NCI-H82 treated with DMSO at 0.1 percent for 48 hours (cell line): ENCODE measurements around the gene TLX3.
"Not testable (repeated sequence)": the region's sequence is repeated elsewhere in the genome, so short reads cannot be mapped to it uniquely, and the experiment has no call there.

Experiments used
- DNase-seq: peaks from one replicate; lab custom pipeline; 2025; ENCODE audit not compliant: unreplicated experiment; lab: John Stamatoyannopoulos, UW

Gene TLX3

DNA sequence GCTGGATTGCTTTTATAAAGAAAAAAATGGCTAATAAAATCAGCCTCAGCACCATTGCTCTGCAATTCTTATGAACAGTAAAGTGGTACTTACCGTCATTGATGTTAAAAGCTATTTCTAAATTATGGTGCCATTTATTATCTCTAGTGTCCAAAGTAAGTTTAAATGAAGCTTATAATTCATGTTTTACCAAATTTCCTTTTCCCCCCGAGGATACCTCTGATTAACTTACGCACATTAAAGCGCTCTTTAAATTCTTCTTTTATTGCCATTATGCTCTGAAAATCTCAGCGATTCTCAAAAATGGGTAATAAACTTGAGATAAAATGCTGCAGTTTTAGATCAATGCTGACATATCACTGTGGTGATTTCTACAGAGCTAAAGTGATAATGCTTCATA is 13.5 kb downstream of the TLX3 start:
- DNase-seq: no peak

DNA sequence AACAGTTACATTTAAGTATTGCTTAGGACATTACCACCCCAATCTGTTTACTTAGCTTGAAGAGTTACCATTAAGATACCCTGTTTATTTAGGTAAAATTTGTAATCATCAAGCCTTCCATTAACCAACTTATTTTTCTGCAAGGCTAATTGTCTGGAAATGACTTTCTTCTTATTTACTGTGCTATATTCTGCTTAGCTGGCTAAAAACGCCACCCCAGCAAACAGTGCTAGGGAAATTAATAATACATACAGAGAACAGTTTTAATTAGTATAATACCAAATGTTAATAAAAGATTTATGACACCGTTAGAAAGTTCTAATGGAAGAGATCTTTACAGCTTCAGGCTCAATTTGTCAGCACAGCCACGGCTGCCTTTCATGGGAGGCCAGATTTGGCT is 14.0 kb downstream of the TLX3 start:
- DNase-seq: no peak

DNA sequence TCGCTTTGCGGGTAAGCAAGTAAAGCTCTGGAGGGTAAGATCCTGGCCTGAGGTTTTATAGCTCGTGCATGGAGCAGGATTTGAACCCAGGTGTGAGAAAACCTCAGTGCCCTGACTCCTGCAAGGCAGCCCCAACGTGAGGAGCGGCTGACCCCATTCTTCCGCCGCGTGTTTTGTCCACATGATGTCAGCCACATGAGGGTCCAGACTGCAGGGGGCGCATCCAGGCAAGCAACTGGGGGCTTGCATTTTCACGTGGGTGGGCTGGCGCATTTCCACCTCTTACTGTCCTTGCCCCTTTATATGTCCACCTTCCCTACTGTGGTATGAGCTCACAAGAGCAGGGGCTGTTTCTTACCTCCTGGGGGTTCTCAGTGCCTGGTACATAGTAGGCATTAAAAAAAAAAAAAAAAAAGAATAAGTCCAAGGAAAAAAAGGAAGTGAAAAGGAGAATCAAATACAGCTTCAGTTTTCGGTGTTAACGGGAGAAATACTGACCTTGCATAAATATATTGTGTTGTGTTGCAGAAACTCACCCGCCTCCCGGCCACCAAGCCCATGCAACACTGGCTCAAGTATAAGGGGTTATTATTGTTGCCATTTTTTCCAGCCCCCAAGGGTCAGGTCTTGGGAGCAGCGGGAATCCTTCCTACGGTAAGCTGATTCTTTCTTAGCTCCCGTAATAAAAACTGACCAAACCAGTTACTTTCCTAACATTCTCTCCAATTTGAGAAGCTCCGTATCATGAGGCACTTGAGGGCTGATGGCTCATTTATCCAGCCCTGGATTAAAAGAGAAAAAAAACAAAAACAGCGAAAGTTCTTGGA is 15.0 kb downstream of the TLX3 start:
- DNase-seq: no peak

DNA sequence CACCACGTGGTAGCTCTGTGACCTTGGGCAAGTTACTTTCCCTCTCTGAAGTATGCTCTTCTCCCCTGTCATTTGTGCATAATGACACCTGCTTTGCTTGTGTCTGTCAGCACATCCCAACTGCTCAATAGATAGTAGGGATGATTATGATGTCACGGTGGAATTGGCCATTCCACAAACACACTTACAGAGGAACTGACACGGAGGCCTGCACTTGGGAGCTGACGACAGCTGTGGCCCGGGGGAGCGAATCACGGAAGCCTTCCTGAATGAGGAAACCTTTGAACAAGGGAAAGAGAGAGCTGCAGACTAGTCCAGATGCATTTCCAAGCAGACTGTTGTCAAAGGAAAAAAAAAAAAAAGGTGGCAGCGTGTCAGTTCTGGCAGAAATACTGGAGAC is 21.0 kb downstream of the TLX3 start:
- DNase-seq: no peak

DNA sequence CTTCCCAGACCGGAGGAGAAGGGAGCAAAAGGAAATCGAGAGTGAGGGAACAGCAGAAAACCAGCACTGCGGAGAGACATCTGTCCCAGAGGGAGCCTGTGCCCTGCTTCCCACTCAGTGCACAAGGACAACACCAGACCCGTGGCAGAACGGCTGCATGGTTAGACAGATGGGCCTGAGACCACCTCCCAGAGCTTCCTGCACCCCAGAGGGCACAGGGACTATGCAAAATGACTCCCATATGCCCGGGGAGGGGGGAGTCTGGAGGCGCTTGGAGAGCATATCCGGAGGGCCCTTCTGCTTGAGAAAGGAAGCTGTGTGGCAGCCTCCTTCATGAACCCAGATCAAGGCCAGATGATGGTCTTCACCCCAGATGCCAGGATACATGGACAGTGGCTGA is 26.6 kb downstream of the TLX3 start:
- DNase-seq: no peak

DNA sequence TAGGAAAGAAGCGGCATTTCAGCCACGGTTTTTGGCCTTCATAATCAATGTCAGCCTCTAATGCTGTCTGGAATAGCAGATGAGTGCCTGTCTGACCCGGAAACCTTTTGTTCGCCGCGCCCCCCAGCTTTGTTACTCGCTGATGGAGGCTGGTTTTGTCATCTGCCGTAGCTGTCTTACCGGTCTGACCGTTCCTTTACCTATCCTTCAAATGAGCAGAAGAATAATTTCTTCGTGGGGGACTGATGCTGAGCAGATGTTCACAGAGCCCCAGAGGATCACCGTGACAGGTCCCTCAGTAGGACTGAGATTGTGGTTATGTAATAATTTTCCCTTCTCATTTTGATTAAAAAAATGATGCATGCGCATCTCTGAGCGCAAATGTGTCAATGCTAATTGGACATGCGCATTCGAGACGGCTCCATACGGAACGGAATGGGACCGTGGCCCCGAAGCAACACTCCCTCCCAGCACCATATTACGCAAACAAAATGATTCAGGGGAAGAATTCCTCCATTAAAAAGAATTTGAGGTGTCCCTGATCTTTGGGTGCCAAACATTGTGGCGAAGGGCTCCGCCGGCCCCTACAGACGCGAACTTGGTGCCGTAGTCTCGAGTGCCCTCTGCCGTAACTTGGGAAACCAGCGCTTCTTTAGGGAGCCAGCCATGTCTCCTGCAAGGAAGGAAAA is 27.6 kb downstream of the TLX3 start:
- no peak for DNase-seq

DNA sequence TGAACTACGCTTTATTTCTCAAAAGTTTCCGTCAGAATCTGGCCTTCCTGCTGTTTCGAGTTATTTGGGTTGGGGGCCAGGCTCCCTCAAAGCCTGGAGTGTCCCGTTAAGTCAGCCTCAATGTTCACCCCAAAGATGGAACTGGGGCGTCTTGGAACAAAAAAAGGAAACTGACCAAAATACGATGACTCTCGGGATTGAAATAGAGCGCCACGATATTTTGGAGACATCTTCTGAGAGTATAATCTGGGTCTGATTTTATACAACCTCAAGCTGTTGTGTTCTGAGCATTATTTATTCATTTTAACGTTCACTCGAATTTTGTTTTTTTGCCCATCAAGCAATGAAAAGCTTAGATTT is 28.1 kb downstream of the TLX3 start:
- DNase-seq: no peak

DNA sequence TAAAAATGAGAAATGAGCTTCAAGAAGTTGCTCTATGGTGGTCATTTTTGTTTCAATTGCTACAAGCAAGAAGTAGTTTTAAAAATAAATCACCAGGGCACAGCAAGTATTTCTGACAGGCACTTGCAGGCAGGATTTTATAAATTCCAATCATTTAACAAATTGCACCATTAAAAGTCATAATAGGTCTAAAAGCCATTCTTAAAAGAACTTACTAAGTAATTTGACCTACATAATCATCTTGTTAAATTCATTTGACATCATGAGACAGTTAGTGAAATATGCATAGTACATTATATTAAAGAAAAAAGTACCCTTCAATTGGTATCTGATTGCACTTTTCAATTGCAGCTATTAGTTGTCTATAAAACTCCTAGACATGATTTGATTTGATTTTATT is 31.0 kb downstream of the TLX3 start:
- DNase-seq: no peak

DNA sequence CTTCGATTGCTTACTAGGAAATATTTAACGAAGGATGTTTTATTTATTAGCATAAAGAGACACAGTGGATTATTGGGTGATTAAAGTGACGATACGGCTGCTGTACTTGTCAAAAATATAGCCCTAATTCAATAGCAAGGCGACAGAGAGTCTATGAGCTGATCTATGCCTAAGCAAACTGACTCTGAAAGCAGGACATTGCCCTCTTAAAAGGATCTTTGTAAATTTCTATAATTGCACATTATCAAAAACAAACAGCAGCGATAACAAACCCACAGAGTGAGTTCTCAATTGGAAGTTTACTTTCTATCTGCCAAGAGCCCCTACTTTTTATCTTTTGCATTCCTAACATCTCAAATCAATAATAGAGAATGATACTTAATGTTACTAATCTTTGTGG is 31.4 kb downstream of the TLX3 start:
- no peak for DNase-seq

DNA sequence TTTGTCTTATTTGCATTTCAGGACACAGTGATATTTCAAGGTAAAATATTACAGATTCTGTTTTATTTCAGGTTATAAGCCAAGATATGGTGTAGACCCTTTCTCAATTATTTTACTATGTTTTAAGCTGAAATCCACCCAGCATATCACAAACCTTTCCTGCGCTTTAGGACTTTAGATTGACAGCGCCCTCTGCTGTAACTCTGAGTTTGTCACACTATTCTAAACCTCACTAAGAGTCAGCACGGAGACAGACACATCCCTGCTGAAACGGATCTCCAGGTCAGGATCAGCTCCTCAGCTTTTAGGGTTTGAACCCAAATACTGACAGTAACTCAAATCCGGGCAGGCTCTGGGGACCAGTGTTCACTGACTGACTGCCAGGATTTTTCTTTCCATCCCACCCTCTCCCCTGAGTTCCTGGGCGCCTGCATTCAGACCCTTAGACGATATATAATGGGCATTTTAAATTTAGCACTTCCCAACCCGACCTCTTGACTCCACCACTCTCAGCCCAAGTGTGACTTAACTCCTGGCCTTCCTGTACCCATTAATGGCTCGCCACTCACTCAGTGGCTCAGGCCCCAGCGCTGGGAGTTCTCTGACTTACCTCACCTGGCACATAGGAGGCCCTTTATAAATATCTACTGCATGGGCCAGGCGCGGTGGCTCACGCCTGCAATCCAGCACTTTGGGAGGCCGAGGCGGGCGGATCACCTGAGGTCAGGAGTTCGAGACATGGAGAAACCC is 33.5 kb downstream of the TLX3 start:
- peak; percentile 38 for DNase-seq

DNA sequence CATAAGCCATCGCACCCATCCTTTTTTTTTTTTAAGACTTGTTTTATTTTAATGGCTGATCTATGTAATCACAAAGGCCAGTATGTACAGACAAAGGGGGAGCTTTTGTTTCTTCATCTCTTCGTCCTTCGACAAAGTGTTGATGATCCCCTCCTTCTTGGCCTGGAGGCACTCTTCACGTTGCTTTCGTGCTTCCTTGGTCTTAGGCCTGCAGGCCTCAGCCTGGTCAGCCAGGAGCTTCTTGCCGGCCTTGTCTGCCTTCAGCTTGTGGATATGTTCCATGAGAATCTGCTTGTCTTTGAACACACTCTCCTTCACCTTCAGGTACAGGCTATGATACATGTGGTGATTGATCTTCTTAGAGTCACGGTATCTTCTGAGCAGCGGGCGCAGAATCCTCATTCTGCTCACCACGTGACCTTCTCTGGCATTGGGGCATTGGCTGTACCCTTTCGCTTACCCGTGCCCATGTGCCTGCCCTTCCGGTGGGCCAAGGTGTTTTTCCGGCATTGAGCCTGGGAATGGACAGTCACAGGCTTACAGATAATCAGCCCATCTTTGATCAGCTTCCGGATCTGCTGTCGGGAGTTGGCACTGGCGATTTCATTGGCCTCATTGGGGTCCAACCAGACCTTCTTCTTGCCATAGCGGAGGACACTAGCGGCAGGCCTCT is 36.0 kb downstream of the TLX3 start:
- no peak for DNase-seq

DNA sequence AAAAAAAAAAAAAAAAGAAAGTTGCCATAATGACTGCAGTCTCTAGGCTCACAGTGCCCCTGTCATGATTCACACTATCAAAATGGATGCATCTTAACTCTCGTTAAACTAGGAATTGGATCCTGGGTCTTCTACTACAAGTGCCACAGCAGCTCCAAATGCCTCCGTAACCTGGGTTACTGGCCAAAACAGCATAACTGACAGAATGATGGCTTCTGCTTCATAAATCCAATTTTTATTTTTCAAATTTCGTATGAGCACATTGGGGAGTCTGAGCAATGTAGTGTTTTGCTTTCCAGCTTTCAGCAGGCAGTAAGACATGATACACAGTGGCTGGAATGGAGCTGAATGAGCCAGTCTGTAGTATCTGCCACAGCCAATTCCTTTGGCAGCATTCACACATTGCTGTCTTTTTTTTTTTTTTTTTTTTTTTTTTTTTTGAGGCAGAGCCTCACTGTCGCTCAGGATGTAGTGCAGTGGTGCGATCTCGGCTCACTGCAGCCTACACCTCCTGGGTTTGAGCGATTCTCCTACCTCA is 42.6 kb downstream of the TLX3 start:
- no peak for DNase-seq

DNA sequence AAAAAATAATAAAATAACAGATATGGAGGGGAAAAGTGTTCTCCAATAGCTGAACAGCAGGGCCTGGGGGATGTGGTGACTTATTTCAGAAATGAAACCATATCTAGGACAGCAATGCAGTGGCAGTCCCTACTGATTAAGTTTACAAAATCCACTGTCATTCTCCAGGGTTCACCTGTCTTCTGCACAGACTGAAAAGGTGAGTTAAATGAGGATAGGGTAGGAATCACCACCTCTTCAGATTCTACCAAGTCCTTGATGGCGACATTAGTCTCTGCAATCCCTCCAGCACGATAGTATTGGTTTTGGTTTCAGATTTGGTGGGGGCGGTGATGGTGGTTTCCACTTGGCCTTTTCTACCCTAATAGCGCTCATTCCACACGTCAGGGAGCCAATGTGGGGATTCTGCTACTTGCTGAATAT is 46.3 kb downstream of the TLX3 start:
- DNase-seq: no peak

DNA sequence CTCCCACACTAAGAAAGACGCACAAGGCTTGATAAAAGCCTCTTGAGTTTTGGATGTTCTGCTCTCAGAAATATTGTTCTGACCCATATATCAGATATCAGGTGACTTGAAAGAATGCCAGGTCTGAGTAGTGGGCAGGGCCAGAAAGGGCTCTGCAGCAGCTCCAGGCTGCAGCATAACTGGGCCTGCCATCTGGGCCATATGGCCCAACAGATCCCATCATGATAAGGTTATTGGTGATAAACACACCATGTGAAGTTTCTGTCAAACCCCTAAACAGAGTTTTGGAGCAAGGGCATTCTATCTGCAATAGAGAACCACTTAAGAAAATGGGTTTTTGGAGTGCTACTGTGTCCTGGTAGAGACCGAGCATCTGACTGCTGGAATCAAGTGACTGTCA is 48.8 kb downstream of the TLX3 start:
- DNase-seq: no peak

DNA sequence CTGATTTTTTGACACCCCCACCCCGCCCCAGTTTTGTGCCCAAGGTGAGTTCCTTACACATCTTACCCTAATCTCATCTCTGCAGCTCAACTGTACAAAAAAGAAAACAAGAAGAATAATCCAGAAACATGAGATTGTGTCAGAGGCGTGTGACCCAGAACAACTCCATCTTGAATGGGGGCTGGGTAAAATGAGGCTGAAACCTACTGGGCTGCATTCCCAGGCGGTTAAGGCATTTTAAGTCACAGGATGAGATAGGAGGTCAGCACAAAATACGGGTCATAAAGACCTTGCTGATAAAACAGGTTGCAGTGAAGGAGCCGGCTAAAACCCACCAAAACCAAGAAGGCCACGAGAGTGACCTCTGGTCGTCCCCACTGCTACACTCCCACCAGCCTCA is 52.1 kb downstream of the TLX3 start:
- DNase-seq: not testable (repeated sequence)
